IMR-90 (cell line): ENCODE data around the gene PPIH. TPM values are rescaled to one million over a fixed set of nuclear protein-coding genes. Genes with fewer than 3 reads are reported as not detected.

Experiments
- ATAC-seq: fragments of 200-7000 bp; cut with Tn5 transposase; 2 replicates; pipeline ENCODE4 v1.9.1; 2020; ENCODE audit warnings: low read depth, mild to moderate bottlenecking, moderate library complexity
- BruUV-seq: library from RNA; stranded (reverse); fragments of 400-500 nt; replicated peaks from 2 replicates; lab custom pipeline; 2021; lab: Mats Ljungman, UMichigan
- CTCF ChIA-PET: fragments of 300-600 bp; formaldehyde crosslinking; extraction: SDS; loops from one replicate; lab custom pipeline; 2021; ENCODE audit warnings: antibody characterized with exemption; lab: Yijun Ruan, JAX
- POLR2A ChIA-PET: fragments of 300-600 bp; sonication (Branson Sonifier 250); formaldehyde crosslinking; loops from one replicate; lab custom pipeline; 2022; ENCODE audit warnings: antibody characterized with exemption; ENCODE audit not compliant: unreplicated experiment; lab: Charles Lee
- DNase-seq: peaks from one replicate; pipeline ENCODE4 v3.0.0; 2013
- H2AFZ ChIP-seq: replicated peaks from 2 replicates; pipeline ENCODE3; 2013; ENCODE audit warnings: low read length, mild to moderate bottlenecking; ENCODE audit not compliant: poor library complexity
- H2AK5ac ChIP-seq: 2 replicates; pipeline ENCODE4 v1.6.1; 2013; ENCODE audit warnings: low read depth, low read length, inconsistent platforms
- H2AK9ac ChIP-seq: replicated peaks from 2 replicates; pipeline ENCODE3; 2013; ENCODE audit warnings: mild to moderate bottlenecking, low read depth, low read length, moderate library complexity; ENCODE audit not compliant: poor library complexity
- H2BK120ac ChIP-seq: 2 replicates; pipeline ENCODE4 v1.6.1; 2013; ENCODE audit warnings: low read depth, low read length, inconsistent platforms
- H2BK15ac ChIP-seq: 3 replicates; pipeline ENCODE4 v1.6.1; 2013; ENCODE audit warnings: low read depth, low read length, inconsistent platforms
- H2BK20ac ChIP-seq: 2 replicates; pipeline ENCODE4 v1.6.1; 2013; ENCODE audit warnings: low read depth, mild to moderate bottlenecking, inconsistent platforms, low read length, moderate library complexity
- H2BK5ac ChIP-seq: 2 replicates; pipeline ENCODE4 v1.6.1; 2013; ENCODE audit warnings: mild to moderate bottlenecking, low read depth, low read length, inconsistent platforms; ENCODE audit not compliant: poor library complexity, severe bottlenecking
- H3K14ac ChIP-seq: replicated peaks from 2 replicates; pipeline ENCODE4 v1.6.1; 2013; ENCODE audit warnings: low read depth, low read length, inconsistent platforms
- H3K18ac ChIP-seq: 2 replicates; pipeline ENCODE4 v1.6.1; 2013; ENCODE audit warnings: low read depth, low read length, control low read depth
- H3K23ac ChIP-seq: 2 replicates; pipeline ENCODE4 v1.6.1; 2013; ENCODE audit warnings: low read depth, low read length, inconsistent platforms
- H3K27ac ChIP-seq: 2 replicates; pipeline ENCODE4 v1.5.1; 2013; ENCODE audit warnings: mild to moderate bottlenecking, control low read depth, low read length; ENCODE audit not compliant: insufficient read depth
- H3K27me3 ChIP-seq: 2 replicates; pipeline ENCODE4 v1.6.1; 2013; ENCODE audit warnings: low read length; ENCODE audit not compliant: control insufficient read depth, insufficient read depth
- H3K36me3 ChIP-seq: 2 replicates; pipeline ENCODE4 v1.6.1; 2013; ENCODE audit warnings: low read length, mixed read lengths; ENCODE audit not compliant: control insufficient read depth, insufficient read depth
- H3K4ac ChIP-seq: 2 replicates; pipeline ENCODE4 v1.6.1; 2013; ENCODE audit warnings: low read depth, low read length, inconsistent platforms
- H3K4me1 ChIP-seq: 2 replicates; pipeline ENCODE4 v1.6.1; 2013; ENCODE audit warnings: low read length, mixed read lengths; ENCODE audit not compliant: control insufficient read depth, insufficient read depth
- H3K4me2 ChIP-seq: 2 replicates; pipeline ENCODE4 v1.6.1; 2013; ENCODE audit warnings: low read depth, mild to moderate bottlenecking, control low read depth, low read length, moderate library complexity
- H3K4me3 ChIP-seq: 2 replicates; pipeline ENCODE4 v1.5.1; 2013; ENCODE audit warnings: low read depth, mild to moderate bottlenecking, control low read depth, low read length, moderate library complexity; ENCODE audit not compliant: insufficient read depth
- H3K56ac ChIP-seq: 2 replicates; pipeline ENCODE4 v1.6.1; 2013; ENCODE audit warnings: low read length, inconsistent platforms; ENCODE audit not compliant: insufficient read depth; ENCODE audit errors: extremely low read depth
- H3K79me1 ChIP-seq, 2 experiments: 2 replicates each; pipeline ENCODE4 v1.6.1; 2013; ENCODE audit warnings: low read length in 2 of 2, inconsistent platforms in 1 of 2, low read depth in 1 of 2
- H3K9ac ChIP-seq: 2 replicates; pipeline ENCODE4 v1.6.1; 2013; ENCODE audit warnings: low read depth, low read length, control low read depth
- H3K9me1 ChIP-seq: 2 replicates; pipeline ENCODE4 v1.6.1; 2013; ENCODE audit warnings: low read length, inconsistent platforms; ENCODE audit not compliant: insufficient read depth
- H3K9me3 ChIP-seq: 2 replicates; pipeline ENCODE4 v1.6.1; 2013; ENCODE audit warnings: low read length; ENCODE audit not compliant: control insufficient read depth, insufficient read depth
- H4K20me1 ChIP-seq: 2 replicates; pipeline ENCODE4 v1.6.1; 2013; ENCODE audit warnings: low read length, inconsistent platforms; ENCODE audit not compliant: insufficient read depth
- H4K5ac ChIP-seq: 2 replicates; pipeline ENCODE4 v1.6.1; 2013; ENCODE audit warnings: mild to moderate bottlenecking, low read depth, low read length, control low read depth
- H4K8ac ChIP-seq, 2 experiments: 2 replicates each; pipeline ENCODE4 v1.6.1; 2013; ENCODE audit warnings: low read depth in 2 of 2, low read length in 2 of 2, control low read depth in 1 of 2, inconsistent platforms in 1 of 2
- H4K91ac ChIP-seq: 2 replicates; pipeline ENCODE4 v1.6.1; 2013; ENCODE audit warnings: low read depth, low read length, inconsistent platforms; ENCODE audit not compliant: insufficient read depth
- CHD1 ChIP-seq: IDR thresholded peaks from 2 replicates; pipeline ENCODE4 v1.6.1; 2012; ENCODE audit warnings: low read depth, low read length, improper control_type of control experiment
- CTCF ChIP-seq: conservative IDR thresholded peaks from 2 replicates; pipeline ENCODE4 v1.5.1; 2012; ENCODE audit warnings: mild to moderate bottlenecking, low read depth, low read length, improper control_type of control experiment
- ELK1 ChIP-seq: fragments of 150-350 bp; IDR thresholded peaks from 2 replicates; pipeline ENCODE4 v1.6.1; 2016; ENCODE audit warnings: low read depth, mild to moderate bottlenecking, low read length, moderate library complexity, borderline replicate concordance
- FOS ChIP-seq: fragments of 150-350 bp; IDR thresholded peaks from 2 replicates; pipeline ENCODE4 v1.6.1; 2016; ENCODE audit warnings: low read depth, low read length
- MAFK ChIP-seq: IDR thresholded peaks from 2 replicates; pipeline ENCODE4 v1.6.1; 2012; ENCODE audit warnings: low read depth, low read length, improper control_type of control experiment
- MAZ ChIP-seq: IDR thresholded peaks from 2 replicates; pipeline ENCODE4 v1.6.1; 2012; ENCODE audit warnings: low read depth, mild to moderate bottlenecking, low read length, improper control_type of control experiment, moderate library complexity, borderline replicate concordance
- POLR2A ChIP-seq: IDR thresholded peaks from 2 replicates; pipeline ENCODE4 v1.6.1; 2012; ENCODE audit warnings: mild to moderate bottlenecking, low read depth, low read length
- RAD21 ChIP-seq: IDR thresholded peaks from 2 replicates; pipeline ENCODE4 v1.6.1; 2012; ENCODE audit warnings: low read length, improper control_type of control experiment
- RFX5 ChIP-seq: IDR thresholded peaks from 2 replicates; pipeline ENCODE4 v1.8.0; 2012; ENCODE audit warnings: low read depth, mild to moderate bottlenecking, low read length, moderate library complexity
- SMC3 ChIP-seq: fragments of 150-350 bp; IDR thresholded peaks from 2 replicates; pipeline ENCODE4 v1.6.1; 2016; ENCODE audit warnings: low read depth, mild to moderate bottlenecking, antibody characterized with exemption, low read length, moderate library complexity
- USF2 ChIP-seq: fragments of 150-350 bp; IDR thresholded peaks from 2 replicates; pipeline ENCODE4 v1.6.1; 2017; ENCODE audit warnings: mild to moderate bottlenecking, antibody characterized with exemption, low read length, low read depth
- WGBS, 2 experiments: methylation state at CpG; one replicate each; pipeline versions ENCODE4 v1.1.5 to v1.1.7; 2013; ENCODE audit warnings: missing lambda C conversion rate in 2 of 2; ENCODE audit not compliant: insufficient read length in 1 of 2; ENCODE audit errors: extremely low coverage in 2 of 2; 5-methylcytosine and 5-hydroxymethylcytosine counted together
- dilution Hi-C: fragments of 300-500 bp; cut with HindIII; formaldehyde crosslinking; loops from one replicate; pipeline ENCODE4 v1.14.3; 2018; ENCODE audit warnings: low sequenced_read_pairs; ENCODE audit not compliant: unreplicated experiment
- in situ Hi-C: fragments of 300-500 bp; cut with MboI; formaldehyde crosslinking; loops from 3 replicates; pipeline ENCODE4 v1.14.3; 2019; ENCODE audit warnings: low sequenced_read_pairs, inconsistent platforms, mixed read lengths
- intact Hi-C: fragments of 100-400 bp; cut with micrococcal nuclease; formaldehyde crosslinking; loops from 2 replicates; pipeline ENCODE4 v1.10.0; 2022
- polyA plus RNA-seq, 3 experiments: library from polyadenylated mRNA; depleted of rRNA; stranded (reverse); fragments of >200 nt; gene quantifications; 2 replicates each; pipeline ENCODE4 v1.2.3, GENCODE V29; 2012; ENCODE audit warnings: low replicate concordance in 1 of 3
- total RNA-seq: library from RNA; depleted of rRNA; stranded (reverse); fragments of >200 nt; gene quantifications from 2 replicates; pipeline ENCODE4 v1.2.3, GENCODE V29; 2012

PPIH gene
- total and polyA plus RNA-seq, 2 of the 4 experiments (the other 2 are of a cell fraction) = 22.4 to 52.1 TPM

GRCh38 chr1:42620307-42620706 lies 37.9 kb upstream of the PPIH start:
- H3K27ac ChIP-seq = no peak overlapping the region
- H3K9me3 ChIP-seq = no peaks in the 10 kb centered on the region
- in situ Hi-C loops = no loop called here
- H3K9ac ChIP-seq = no peak overlapping the region
- H2AK9ac ChIP-seq = no peak overlapping the region
- POLR2A ChIA-PET = no interaction called here
- H3K9me1 ChIP-seq = no peaks in the 10 kb centered on the region
- no peaks in the 10 kb centered on the region for H4K20me1 ChIP-seq
- H3K14ac ChIP-seq = no peak overlapping the region
- DNase-seq (no peak), ATAC-seq (no peak)
- intact Hi-C loops = no loop called here
- no peak overlapping the region for H2BK120ac ChIP-seq
- no peak overlapping the region for H2AFZ ChIP-seq
- H3K79me1 ChIP-seq = no peaks in the 10 kb centered on the region
- H3K4me2 ChIP-seq = no peak overlapping the region
- H3K27me3 ChIP-seq = peaks cover 4% of the 10 kb centered on the region; the same call in 1 of the 2 replicates
- no TSS peak for BruUV-seq
- dilution Hi-C loops = no loop called here
- H3K56ac ChIP-seq = no peak overlapping the region
- no peak overlapping the region for H4K8ac ChIP-seq
- CTCF ChIA-PET = interaction anchor here (0.6 kb wide), 2 partner anchors 68 to 472 kb away, joined by 3 read pairs; no protein-coding TSS in a partner anchor
- H3K4ac ChIP-seq = no peak overlapping the region
- no peak overlapping the region for H4K91ac ChIP-seq
- no peak overlapping the region for H3K18ac ChIP-seq
- TF ChIP-seq POLR2A (no peak), RAD21 (no peak), FOS (no peak), MAFK (no peak), ELK1 (no peak), RFX5 (no peak), CTCF (no peak), MAZ (no peak), SMC3 (no peak), USF2 (no peak), CHD1 (no peak)
- no peak overlapping the region for H3K23ac ChIP-seq
- H3K4me3 ChIP-seq = no peak overlapping the region
- H3K36me3 ChIP-seq = no peaks in the 10 kb centered on the region
- no CpG with 5 or more reads among the region's 2 CpGs for WGBS, 2 experiments
- no peak overlapping the region for H2BK15ac ChIP-seq
- H2AK5ac ChIP-seq = no peak overlapping the region
- no peak overlapping the region for H2BK20ac ChIP-seq
- no peak overlapping the region for H2BK5ac ChIP-seq
- H4K5ac ChIP-seq = no peak overlapping the region
- H3K4me1 ChIP-seq = no peaks in the 10 kb centered on the region
